Skeletal muscle tissue (tissue), 5 donors: Measurements from ENCODE around the gene CHTF8. TPM values are rescaled to one million over a fixed set of nuclear protein-coding genes. Genes with fewer than 3 reads are reported as not detected.

ENCODE experiments used
- H3K27ac ChIP-seq: one replicate; pipeline ENCODE4 v1.7.0; 2013; ENCODE audit warnings: mild to moderate bottlenecking, low read depth, low read length, inconsistent platforms
- H3K27me3 ChIP-seq, 3 donors: one replicate each; pipeline ENCODE4 v1.7.0; 2013; ENCODE audit warnings: low read length in 3 of 3; ENCODE audit not compliant: control insufficient read depth in 3 of 3, insufficient read depth in 3 of 3
- H3K36me3 ChIP-seq, 3 donors: one replicate each; pipeline ENCODE4 v1.7.0; 2013; ENCODE audit warnings: low read length in 3 of 3; ENCODE audit not compliant: control insufficient read depth in 3 of 3, insufficient read depth in 3 of 3
- H3K4me1 ChIP-seq, 3 donors: one replicate each; pipeline ENCODE4 v1.7.0; 2013; ENCODE audit warnings: low read length in 3 of 3, mild to moderate bottlenecking in 3 of 3; ENCODE audit not compliant: control insufficient read depth in 3 of 3, insufficient read depth in 3 of 3
- H3K4me3 ChIP-seq, 3 donors: one replicate each; pipeline ENCODE4 v1.7.0; 2013; ENCODE audit warnings: low read length in 3 of 3
- H3K9ac ChIP-seq, 3 donors: one replicate each; pipeline ENCODE4 v1.7.0; 2013; ENCODE audit warnings: low read length in 3 of 3, mild to moderate bottlenecking in 3 of 3, moderate library complexity in 2 of 3, low read depth in 1 of 3
- H3K9me3 ChIP-seq, 3 donors: one replicate each; pipeline ENCODE4 v1.7.0; 2013; ENCODE audit warnings: low read length in 3 of 3; ENCODE audit not compliant: control insufficient read depth in 3 of 3
- small RNA-seq: library from RNA; depleted of rRNA; stranded (forward); fragments of <200 nt; gene quantifications from one replicate; pipeline ENCODE3, GENCODE V24; 2014
- total RNA-seq: library from RNA; depleted of rRNA; stranded (reverse); fragments of >200 nt; gene quantifications from one replicate; pipeline ENCODE4 v1.2.3, GENCODE V29; 2014
- donor health status: Osteomylitis.

The CHTF8 gene
- total RNA-seq, 1 donor from 2014 or later, result 32.4 TPM

DNA sequence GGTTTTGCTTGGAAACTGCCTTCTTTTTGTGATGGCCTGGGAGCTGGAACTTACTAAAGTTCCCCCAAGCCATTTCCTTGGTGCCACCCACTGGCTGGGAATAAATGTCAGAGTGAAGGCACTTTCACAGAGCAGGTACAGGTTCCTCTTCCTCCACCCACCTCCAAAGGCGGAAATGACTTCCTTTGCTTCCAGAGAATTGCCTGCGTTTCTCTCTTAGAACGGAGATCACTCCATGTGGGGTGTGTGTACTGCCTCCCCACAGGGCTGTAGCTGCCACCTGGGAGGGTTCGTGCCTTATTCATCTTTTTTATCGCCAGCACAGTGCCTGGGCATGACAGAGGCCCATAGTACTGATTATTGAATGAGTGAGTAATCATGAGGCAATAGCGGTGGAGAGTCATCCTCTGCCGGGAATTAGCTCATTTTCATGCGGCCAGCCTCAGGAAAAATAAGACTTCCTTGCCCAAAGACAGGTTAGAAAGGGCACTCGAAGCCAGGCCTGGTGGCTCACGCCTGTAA, 59.1 kb downstream of the CHTF8 start:
- no peaks in the 10 kb centered on the region for H3K4me1 ChIP-seq
- H3K27ac ChIP-seq, result no peak overlapping the region
- H3K9ac ChIP-seq, result no peak overlapping the region
- no peaks in the 10 kb centered on the region for H3K27me3 ChIP-seq
- H3K4me3 ChIP-seq, result no peak overlapping the region
- H3K9me3 ChIP-seq, result no peaks in the 10 kb centered on the region
- H3K36me3 ChIP-seq, result no peaks in the 10 kb centered on the region

DNA sequence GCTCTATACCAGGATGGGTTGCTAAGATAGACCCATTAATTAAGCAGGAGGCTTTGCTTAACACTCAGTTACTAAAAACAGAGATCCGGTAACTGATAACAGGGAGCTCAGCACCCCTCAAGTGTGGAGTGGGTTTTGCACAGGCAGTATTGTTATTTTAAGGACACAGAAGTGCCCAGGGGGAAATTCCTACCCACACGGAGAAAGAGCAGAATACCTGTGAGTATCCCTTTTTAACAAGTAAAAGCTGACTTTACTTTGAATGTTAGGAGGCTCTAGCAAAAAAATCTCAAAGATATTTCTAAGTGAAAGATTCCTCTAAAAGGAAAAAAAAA, 59.8 kb downstream of the CHTF8 start:
- Histone ChIP-seq H3K9ac (no peak overlapping the region), H3K27ac (no peak overlapping the region), H3K4me1 (no peaks in the 10 kb centered on the region)

DNA sequence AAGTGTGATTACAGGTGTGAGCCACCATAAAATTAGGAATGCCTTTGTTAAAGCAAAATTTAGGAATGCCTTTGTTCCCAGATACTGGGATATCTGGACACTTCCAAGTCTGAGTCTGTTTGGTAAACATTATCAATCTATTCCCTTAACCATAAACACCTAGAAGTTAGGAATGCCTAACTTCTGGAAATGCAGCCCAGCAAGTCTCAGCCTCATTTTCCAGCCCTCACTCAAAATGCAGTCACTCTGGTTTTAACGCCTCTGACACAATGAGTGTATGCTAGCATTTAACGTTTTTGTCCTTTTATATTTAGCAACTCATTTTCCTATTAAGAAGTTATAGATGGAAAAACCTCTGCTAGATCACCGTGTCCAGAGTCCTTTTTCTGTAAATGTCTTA, 61.4 kb downstream of the CHTF8 start:
- H3K9me3 ChIP-seq, result no peaks in the 10 kb centered on the region
- no peak overlapping the region for H3K4me3 ChIP-seq
- H3K27me3 ChIP-seq, result no peaks in the 10 kb centered on the region
- H3K9ac ChIP-seq, result no peak overlapping the region
- no peaks in the 10 kb centered on the region for H3K36me3 ChIP-seq
- H3K27ac ChIP-seq, result no peak overlapping the region
- no peaks in the 10 kb centered on the region for H3K4me1 ChIP-seq

More for the DNA sequence above, 59.8 kb downstream of the CHTF8 start:
- H3K9me3 ChIP-seq, result no peaks in the 10 kb centered on the region
- H3K36me3 ChIP-seq, result no peaks in the 10 kb centered on the region
- H3K4me3 ChIP-seq, result no peak overlapping the region
- no peaks in the 10 kb centered on the region for H3K27me3 ChIP-seq

DNA sequence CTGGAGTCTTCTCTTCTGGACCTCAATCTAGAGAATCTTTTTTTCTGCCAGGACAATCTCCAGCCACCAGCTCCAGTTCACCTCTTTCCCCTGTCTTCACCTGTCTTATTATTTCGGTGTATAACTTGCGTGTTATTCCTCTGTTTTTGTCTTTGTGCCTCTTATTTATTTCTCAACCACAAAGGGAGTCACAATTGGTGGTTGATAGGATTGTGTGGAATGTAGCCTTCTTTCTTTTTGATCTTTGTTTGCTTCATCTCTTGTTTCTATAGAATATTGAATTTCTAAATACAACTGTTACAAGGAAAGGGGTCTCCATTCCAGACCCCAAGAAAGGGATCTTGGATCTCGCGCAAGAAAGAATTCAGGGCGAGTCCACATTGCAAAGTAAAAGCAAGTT, 62.9 kb downstream of the CHTF8 start:
- H3K27ac ChIP-seq, result no peak overlapping the region
- no peaks in the 10 kb centered on the region for H3K27me3 ChIP-seq

More for the DNA sequence above, 62.9 kb downstream of the CHTF8 start:
- Histone ChIP-seq H3K9me3 (no peaks in the 10 kb centered on the region), H3K36me3 (no peaks in the 10 kb centered on the region), H3K4me1 (peaks cover 5 to 11% (median 9%) of the 10 kb centered on the region in 3 donors), H3K4me3 (no peak overlapping the region), H3K9ac (no peak overlapping the region)

Small RNAs within 50 kb of the gene (small RNA-seq; reads per million reads assigned to genes)
- not detected for gene RNU6-22P

Other genes starting within 250 kb of the CHTF8 start
- under 0.01 TPM for gene HAS3, start 26.9 kb downstream of the CHTF8 start, total RNA-seq
- gene UTP4, start 61 bp upstream of the CHTF8 start, total RNA-seq, result 18.3 TPM
- gene SNTB2, start 54.6 kb upstream of the CHTF8 start, total RNA-seq, result 24.5 TPM
- 25.6 TPM for gene VPS4A, start 178.8 kb upstream of the CHTF8 start, total RNA-seq
- 6.8 TPM for gene PDF, start 198.0 kb upstream of the CHTF8 start, total RNA-seq
- 36.0 TPM for gene COG8, start 207.0 kb upstream of the CHTF8 start, total RNA-seq
- 21.9 TPM for gene NIP7, start 207.2 kb upstream of the CHTF8 start, total RNA-seq
- gene TMED6, start 219.2 kb upstream of the CHTF8 start, total RNA-seq, result not detected